PC-9 (cell line): ENCODE measurements around the gene TOMM5.

Experiments
- CTCF ChIP-seq: fragments of 200-600 bp; sonication (generic); conservative IDR thresholded peaks from 2 replicates; pipeline ENCODE4 v1.6.1; 2017; ENCODE audit warnings: mixed run types, antibody characterized with exemption, mild to moderate bottlenecking, moderate library complexity
- EZH2 ChIP-seq: fragments of 200-600 bp; sonication (generic); IDR thresholded peaks from 2 replicates; pipeline ENCODE4 v1.8.0; 2017; ENCODE audit warnings: antibody characterized with exemption, low read depth

DNA sequence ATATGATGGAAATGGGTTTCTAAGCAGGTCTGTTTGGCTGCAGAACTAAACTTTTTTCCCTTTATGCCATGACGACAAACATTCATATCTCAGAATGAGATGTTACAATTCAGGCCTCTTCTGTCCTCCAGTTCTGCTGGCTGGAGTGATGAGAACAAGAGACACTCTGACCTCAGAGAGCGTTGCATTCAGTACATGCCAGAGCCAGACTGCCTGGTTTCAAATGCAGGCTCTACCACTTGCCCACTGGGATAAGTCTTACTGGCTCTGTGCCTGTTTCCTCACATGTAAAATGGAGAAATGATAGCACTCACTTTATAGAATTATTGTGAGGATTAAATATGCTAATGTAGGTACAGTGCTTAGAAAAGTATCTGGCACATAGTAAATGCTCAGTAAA is 24.8 kb upstream of the TOMM5 start:
- TF ChIP-seq CTCF (no peak), EZH2 (no peak)
